ENCODE data around the gene CATSPERD.

CATSPERD gene

GRCh38 chr19:5821521-5822180, 101.2 kb downstream of the CATSPERD start:
- TF ChIP-seq, protein P1, sequence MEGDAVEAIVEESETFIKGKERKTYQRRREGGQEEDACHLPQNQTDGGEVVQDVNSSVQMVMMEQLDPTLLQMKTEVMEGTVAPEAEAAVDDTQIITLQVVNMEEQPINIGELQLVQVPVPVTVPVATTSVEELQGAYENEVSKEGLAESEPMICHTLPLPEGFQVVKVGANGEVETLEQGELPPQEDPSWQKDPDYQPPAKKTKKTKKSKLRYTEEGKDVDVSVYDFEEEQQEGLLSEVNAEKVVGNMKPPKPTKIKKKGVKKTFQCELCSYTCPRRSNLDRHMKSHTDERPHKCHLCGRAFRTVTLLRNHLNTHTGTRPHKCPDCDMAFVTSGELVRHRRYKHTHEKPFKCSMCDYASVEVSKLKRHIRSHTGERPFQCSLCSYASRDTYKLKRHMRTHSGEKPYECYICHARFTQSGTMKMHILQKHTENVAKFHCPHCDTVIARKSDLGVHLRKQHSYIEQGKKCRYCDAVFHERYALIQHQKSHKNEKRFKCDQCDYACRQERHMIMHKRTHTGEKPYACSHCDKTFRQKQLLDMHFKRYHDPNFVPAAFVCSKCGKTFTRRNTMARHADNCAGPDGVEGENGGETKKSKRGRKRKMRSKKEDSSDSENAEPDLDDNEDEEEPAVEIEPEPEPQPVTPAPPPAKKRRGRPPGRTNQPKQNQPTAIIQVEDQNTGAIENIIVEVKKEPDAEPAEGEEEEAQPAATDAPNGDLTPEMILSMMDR (IDR thresholded peaks at IDR 0.05; ENCODE audit: low read depth, low read length), result no peak
- TF ChIP-seq POLR2A (IDR thresholded peaks at IDR 0.05; ENCODE audit: extremely low read depth, insufficient read length), result no peak
- no peak for TF ChIP-seq MYC (IDR thresholded peaks at IDR 0.05; ENCODE audit: low read depth, low read length)
- TF ChIP-seq, protein P2, sequence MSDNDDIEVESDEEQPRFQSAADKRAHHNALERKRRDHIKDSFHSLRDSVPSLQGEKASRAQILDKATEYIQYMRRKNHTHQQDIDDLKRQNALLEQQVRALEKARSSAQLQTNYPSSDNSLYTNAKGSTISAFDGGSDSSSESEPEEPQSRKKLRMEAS (IDR thresholded peaks at IDR 0.05; ENCODE audit: low read depth, low read length), result no peak
- no peak for DNase-seq (ENCODE audit: low read depth)
- H3K4me3 ChIP-seq (ENCODE audit: low read depth, low read length), result no peak overlapping the region

DNA sequence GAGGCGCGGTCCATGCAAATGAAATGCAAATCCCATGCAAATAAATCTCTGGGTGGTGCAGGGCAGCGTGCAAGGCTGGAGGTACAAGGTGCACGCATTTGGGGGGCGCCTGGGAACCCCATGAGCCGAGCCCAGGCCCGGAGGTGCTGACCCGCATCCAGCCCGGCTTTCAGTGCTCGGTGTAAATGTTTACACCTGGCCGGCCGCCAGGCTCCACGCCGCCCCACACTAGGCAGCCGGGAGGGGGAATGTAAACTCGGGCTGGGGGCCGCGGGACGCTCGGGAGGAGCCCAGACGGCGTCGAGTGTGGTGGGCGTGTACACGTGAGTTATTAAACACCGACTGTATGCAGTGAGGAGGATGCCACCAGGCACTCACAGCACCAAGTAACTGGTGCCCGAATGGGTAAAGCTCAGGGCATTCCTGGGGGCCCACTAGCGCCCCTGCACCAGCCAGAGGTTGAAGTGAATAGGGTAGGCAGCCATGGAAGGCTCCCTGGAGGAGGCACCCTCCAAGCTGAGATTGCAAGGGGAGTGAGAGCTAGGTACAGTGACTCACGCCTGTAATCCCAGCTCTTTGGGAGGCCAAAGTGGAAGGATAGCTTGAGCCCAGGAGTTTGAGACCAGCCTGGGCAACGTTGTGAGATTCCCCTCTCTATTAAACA, 101.9 kb downstream of the CATSPERD start:
- TF ChIP-seq MYC (IDR thresholded peaks at IDR 0.05; ENCODE audit: low read depth, low read length), result no peak
- TF ChIP-seq, protein P1 (IDR thresholded peaks at IDR 0.05; ENCODE audit: low read depth, low read length), result no peak
- TF ChIP-seq, protein P2 (IDR thresholded peaks at IDR 0.05; ENCODE audit: low read depth, low read length), result no peak
- TF ChIP-seq POLR2A (IDR thresholded peaks at IDR 0.05; ENCODE audit: extremely low read depth, insufficient read length), result no peak
- no peak for DNase-seq (ENCODE audit: low read depth)

GRCh38 chr19:5823579-5824281, 103.3 kb downstream of the CATSPERD start:
- TF ChIP-seq POLR2A (IDR thresholded peaks at IDR 0.05; ENCODE audit: extremely low read depth, insufficient read length) (no peak), MYC (IDR thresholded peaks at IDR 0.05; ENCODE audit: low read depth, low read length) (no peak)
- TF ChIP-seq, protein P1 (IDR thresholded peaks at IDR 0.05; ENCODE audit: low read depth, low read length), result peak; percentile 21
- TF ChIP-seq, protein P2 (IDR thresholded peaks at IDR 0.05; ENCODE audit: low read depth, low read length), result no peak
- no peak overlapping the region for H3K4me3 ChIP-seq (ENCODE audit: low read depth, low read length)
- peak; percentile 38 for DNase-seq (ENCODE audit: low read depth)

More for the DNA sequence above, 101.9 kb downstream of the CATSPERD start:
- H3K4me3 ChIP-seq (ENCODE audit: low read depth, low read length), result no peak overlapping the region

DNA sequence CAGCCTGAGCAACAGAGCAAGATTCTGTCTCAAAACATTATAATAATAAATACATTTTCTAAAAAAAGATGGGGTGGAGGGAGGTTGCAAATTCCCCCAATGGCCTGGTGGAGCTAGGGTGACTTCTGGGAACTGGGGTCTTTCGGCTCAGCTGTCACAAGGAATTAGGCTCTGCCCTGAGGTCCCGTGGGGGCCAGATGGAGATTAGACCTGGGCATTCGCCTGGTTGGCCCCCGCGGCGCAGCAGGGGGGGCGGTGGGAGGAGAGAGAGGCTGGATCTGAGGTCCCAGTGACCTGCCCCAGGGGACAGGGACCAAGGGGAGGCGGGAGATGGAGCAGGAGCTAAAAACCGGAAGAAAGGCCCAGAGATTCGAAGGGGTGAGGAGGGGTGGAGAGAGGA, 104.3 kb downstream of the CATSPERD start:
- TF ChIP-seq, protein P2 (IDR thresholded peaks at IDR 0.05; ENCODE audit: low read depth, low read length), result no peak
- TF ChIP-seq, protein P1 (IDR thresholded peaks at IDR 0.05; ENCODE audit: low read depth, low read length), result no peak
- TF ChIP-seq MYC (IDR thresholded peaks at IDR 0.05; ENCODE audit: low read depth, low read length) (no peak), POLR2A (IDR thresholded peaks at IDR 0.05; ENCODE audit: extremely low read depth, insufficient read length) (no peak)
- H3K4me3 ChIP-seq (ENCODE audit: low read depth, low read length), result no peak overlapping the region

GRCh38 chr19:5825178-5825577, 104.7 kb downstream of the CATSPERD start:
- no peak for DNase-seq (ENCODE audit: low read depth)
- no peak overlapping the region for H3K4me3 ChIP-seq (ENCODE audit: low read depth, low read length)
- TF ChIP-seq, protein P1 (IDR thresholded peaks at IDR 0.05; ENCODE audit: low read depth, low read length), result no peak
- TF ChIP-seq POLR2A (IDR thresholded peaks at IDR 0.05; ENCODE audit: extremely low read depth, insufficient read length) (no peak), MYC (IDR thresholded peaks at IDR 0.05; ENCODE audit: low read depth, low read length) (no peak)
- TF ChIP-seq, protein P2 (IDR thresholded peaks at IDR 0.05; ENCODE audit: low read depth, low read length), result no peak

More for the DNA sequence above, 104.3 kb downstream of the CATSPERD start:
- DNase-seq (ENCODE audit: low read depth), result no peak
